Stimulated activated CD8-positive, alpha-beta memory T cell treated with anti-CD3 and anti-CD28 coated beads, Interleukin-12 subunit alpha, Interleukin-12 subunit beta, amount 100 ng/mL, for 24 hours (primary cell): ENCODE results near the gene RAB37.

Source experiments
- DNase-seq: peaks from one replicate; pipeline ENCODE4 v3.0.0-alpha.2; 2020; ENCODE audit errors: extremely low read depth

Gene RAB37

DNA sequence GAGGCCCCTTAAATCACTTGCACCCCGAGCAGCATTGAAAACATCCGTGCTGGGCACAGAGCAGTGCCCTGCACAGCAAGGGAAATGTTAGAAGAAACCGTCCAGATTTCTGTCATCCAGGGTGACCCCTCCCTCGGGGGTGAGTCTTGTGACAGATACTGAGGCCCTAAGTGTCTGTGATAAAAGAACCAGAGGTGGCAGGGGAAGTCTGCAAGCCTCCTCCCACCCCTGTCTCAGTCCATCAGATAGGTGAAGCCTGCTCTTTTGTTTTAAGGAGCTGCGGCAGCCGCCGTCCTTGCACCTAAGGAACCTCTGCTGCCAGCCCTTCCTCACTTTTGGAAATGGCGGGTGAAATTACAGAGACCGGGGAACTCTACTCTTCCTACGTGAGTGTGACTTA, 39.9 kb downstream of the RAB37 start:
- no peak for DNase-seq

DNA sequence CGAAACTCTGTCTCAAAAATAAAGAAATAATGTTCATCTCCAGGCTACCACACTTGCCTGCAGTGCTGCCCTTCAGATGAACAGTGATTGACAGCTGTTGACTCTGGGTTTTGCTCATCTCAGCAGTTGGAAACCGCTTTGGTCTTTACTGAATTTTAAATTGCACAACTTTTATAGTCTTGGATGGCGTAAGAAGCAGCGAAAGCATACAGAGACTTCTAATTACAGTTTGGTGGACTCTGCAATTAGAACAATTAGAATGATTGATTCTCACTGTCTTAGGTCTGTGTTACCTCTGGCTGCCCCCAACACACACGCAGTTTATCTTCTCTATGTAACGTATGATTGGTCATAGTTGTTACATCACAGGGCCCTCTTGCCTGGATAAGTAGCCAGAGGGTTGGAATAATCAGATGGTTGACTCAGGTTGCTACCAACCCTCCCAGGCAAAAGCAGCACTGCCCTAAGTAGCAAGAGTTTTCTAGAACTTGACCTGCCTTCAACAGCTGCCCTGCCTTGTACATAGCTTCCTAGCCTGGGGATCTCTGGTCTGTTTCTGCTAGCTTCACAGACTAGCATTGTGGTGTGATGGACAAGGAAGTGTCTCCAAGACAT, 41.0 kb downstream of the RAB37 start:
- DNase-seq, result no peak

DNA sequence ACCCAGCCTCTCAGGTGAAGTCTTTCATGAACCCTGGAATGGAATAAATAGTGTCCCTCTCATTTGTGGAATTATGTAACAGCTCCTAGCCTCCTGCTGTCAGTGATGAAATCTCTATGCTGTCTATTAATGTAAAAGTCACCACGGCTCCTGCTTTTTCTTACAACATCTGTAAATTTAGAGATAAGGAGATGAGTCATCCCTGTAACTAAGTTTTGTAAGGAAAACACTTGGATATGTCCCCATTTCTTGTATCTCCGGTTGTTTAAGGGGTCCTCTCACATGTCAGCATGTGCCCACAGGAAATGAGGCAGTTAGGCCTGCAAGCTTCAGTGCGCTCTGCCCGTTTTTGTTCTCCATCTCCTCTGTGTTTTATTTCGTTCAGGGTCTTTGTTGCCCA, 41.9 kb downstream of the RAB37 start:
- DNase-seq, result no peak

DNA sequence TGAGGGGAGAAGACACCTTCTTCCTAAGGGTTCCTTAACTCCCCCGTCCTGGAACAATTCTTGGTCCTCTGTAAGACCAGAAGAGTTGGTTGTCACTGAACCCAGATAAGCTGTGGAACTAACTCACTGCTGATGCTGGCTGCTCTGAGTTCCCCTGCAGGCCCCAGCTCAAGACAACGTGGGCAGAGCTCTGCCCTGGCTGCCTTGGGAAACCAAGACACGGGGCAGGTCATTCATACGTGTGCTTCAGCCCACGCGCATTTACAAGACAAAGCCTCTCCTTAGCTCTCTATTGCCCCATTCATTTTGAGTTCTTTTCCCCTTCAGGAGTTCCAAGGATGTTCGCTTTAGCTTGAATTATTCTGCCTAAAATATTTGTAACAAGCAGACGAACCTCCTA, 42.4 kb downstream of the RAB37 start:
- no peak for DNase-seq

DNA sequence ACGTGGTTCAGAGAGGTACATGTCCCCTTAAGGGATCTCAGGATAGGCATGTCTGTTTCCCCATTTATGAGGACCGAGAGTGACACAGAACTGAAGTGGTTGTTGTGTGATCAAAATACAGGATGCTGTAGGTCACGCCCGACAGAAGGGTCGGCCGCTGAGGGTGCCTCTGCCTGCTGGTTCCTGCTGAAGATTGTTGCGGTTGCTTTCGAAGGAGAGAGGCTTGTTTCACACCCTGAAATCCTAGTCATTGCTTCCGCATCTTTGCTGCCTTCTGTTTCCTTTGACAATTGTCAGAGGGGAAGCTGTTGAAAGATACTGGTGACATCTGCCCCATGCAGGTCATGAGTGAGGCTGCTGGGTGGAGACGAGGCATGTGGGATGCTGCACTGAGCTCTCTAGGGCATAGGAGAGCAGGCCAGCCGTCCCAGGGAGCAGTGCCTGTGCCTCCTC, 42.9 kb downstream of the RAB37 start:
- DNase-seq, result no peak

DNA sequence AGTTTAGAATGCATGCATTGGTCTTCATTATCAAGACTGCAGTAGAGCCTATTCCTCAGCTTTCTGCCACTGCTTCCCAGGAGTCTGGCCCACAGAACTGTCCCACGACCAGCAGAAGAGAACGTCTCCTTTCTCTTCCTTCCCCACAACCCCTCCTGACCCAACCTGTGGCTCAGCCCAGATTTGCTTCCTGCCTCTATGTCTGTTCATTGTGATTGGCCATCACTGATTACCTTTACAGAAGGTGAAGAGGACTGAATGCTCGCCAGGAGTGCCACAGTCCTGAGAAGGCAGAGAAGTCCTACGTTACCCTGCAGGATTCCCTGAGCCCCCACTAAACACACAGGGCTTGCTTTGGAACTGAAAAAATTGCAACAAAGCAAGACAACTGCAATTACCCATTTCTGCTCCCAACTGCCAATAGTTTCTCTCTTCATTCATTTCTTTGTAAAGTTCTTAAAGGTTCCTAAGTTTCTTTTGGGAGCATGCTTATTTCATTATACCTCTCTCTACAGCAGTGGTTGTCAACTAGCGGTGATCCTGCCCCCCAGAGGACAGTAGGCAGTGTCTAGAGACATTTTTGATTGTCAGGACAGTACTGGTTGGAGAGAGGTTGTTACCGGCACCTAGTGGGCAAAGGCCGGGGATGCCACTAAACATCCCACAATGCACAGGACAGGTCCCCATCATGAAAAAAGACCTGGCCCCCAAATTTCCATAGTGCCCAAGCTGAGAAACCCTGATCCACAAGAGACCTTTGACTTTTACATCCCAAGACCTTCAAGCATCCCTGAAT, 43.6 kb downstream of the RAB37 start:
- no peak for DNase-seq

DNA sequence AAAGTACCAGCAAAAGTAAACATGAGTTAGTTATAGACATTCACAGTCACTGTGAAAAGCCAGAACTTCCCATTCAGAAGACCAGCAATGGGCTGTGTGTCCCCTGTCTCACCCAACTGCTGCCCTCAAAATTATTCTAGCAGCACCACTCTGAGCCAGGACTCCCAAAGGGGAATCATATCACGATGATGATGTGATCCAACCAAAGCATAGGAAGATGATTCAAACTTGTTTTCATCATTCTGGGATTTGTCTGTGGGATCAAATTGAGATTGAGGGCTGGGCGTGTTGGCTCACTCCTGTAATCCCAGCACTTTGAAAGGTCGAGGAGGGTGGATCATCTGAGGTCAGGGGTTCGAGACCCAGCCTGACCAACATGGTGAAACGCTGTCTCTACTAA, 45.5 kb downstream of the RAB37 start:
- no peak for DNase-seq

DNA sequence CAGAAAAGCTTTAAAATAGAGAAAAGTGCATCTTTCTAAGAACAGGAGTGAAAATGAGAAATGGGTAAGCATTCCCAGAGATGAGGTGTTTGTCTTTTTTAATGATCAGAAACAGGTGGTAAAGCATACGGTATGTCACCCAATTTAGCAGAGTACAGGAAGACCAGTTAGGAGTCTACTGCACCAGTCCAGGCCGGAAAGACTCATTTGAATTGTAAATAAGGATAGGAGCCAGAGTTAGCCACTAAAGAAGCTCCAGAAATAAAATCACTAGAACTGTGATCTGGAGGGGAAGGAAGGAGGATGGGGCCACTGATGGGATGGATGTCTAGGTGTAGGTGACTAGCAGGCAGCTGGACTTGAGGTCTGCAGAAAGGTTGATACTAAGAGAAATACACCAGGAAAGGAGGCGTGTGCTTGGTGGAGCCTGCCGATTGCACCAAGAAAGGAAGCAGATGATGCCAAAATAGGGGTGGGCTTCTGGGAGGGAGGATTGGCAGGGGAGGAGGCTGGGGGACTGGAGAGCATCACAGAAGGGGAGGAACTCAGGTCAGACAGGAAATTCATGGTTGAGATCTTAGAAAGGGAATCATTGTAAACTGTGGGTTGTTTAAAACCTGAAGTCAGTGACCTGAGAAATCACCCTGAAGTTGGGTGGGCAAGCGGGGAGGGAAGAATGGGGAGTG, 47.2 kb downstream of the RAB37 start:
- DNase-seq, result no peak

DNA sequence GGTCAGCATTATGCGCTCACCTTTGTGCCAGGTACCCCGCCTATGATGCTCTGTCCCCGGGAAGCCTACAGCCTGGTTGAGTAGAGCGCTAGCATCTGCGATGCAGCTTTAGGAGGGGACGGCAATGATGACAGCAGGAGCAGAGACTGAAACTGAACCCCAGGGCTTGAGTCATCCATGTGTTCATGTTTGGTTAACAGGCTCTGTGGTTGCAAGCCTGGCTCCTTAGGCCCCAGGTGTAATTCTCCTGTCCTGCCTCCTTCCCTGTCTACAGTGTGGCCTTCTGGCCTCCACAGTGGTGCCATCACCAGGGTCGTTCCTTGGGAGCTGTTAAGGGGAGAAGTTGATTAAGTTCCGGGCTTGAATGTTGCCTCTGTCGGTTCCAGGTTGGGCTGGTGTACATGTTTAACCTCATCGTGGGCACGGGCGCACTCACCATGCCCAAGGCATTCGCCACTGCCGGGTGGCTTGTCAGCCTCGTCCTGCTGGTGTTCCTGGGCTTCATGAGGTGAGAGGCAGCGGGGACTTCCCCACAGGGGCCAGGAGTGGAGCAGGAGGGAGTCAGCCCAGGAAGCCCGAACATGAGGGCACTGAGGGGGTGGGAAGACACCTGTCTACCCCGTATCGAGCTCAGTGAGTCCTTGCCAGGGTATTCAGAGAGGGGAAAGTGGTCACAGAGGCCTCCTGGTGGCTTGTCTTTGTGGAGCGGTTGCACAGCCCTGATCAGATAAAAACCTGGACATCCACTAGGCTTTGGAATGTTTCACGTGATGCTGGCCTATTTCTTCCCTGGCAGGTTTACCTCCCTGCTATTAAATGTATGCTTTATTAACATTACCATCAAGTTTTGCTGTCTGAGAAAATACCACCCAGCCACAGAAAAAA, 48.3 kb downstream of the RAB37 start:
- no peak for DNase-seq

DNA sequence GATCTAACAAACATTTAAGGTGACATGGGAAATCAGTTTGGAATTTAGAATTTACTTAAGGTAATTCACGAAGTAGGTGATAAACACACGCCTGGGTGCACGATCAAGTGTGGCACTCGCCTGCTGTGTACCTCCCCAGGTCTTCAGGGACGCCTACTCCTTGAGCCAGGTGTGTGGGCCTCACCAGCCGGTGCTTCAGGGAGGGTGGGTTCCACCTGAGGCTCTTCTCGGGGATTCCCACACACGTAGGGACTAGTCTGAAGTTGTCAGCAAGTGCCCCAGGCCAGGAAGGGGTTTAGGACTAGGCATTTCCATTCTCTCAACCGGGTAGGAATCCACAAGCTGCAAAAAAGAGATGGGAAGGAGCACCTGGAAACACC, 48.9 kb downstream of the RAB37 start:
- DNase-seq, result no peak

DNA sequence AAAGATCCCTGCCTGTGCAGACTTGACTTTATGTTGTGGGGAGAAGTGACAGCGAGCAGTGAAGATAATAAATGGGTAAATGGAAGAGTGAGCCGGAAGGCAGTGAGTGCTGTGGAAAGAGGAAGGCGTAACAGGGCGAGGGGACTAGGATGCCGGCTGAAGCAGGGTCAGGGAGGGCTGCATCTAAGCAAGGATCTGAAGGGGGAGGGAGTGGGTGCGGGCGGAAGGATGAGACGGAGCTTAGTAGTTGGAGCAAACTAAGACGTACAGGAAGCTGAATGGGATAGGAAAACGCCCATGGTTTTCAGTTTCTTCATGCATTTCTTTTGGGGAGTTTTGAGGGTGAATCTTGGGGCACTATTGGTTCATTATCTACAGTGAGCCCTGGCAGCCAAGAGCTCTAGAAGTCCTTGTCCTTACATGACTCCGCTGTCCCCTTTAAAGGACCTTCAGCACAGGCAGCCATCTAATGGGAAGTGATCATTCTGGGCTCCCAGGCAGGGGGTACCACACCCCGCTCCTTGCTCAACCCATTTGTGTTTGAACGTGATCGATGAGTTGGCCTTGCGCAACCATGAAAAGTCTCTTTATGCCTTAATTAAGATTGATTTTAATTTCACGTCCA, 49.5 kb downstream of the RAB37 start:
- DNase-seq, result no peak

DNA sequence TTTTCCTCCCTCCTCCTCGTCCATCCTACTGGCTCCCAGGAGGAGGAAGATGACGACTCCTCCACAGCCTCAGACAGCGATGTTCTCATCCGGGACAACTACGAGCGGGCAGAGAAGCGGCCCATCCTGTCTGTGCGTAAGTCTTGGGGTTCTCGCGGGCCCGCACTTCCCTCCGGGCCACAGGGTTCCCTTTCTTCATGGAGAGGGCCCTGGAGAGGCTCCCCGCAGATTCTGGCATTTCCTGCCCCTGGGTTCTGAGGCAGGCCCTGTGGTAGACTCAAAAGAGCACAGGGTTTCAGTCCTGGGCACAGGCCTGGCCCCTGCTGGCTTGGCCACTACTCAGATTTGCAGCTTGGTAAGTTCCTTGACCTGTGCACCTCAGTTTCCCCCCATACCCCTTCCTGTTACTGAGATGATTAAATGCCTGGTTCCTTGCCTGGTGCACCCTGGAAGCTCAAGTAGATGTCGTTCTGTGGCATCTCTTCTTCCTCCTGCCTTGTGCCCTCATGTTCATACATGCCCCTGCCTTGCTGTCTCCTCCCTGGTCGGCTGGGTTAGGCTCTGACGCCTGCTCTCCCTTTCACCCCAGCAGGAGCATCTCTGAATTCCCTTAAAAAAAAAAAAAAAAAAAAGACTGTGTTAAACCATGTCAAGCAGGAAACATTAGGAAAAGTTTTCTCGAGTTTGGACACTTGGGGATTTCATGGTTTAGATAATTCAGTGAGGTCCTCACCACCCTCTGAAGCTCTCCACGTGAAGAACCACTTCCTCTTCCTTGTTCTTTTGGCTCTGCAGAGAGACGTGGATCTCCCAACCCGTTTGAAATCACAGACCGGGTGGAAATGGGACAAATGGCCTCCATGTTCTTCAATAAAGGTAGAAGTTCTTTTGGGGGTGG, 53.4 kb downstream of the RAB37 start:
- no peak for DNase-seq

DNA sequence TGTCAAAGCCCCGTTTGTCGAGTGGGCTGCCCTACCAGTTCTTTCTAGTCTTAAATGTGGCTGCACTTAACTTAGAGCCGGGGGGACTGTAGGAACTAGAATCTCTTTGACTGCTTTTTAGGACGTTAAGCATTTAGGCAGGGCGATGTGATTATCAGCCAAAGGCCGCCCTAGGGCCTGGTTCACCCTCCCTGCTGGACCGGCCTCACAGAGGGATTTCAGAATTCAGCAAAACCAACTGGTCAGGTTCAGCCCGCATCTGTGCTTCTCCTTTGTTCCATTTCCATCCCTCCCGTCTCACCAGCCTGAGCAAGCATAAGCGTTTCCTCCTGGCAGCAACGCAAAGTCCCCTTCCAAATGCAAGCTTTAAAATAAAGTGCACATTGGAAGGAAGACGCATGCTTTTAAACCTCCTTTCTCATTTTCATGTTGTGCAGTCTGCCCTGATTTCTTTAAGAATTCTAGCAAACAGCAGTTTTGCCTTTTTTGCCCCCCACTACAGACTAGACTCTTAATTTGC, 55.6 kb downstream of the RAB37 start:
- DNase-seq, result no peak

DNA sequence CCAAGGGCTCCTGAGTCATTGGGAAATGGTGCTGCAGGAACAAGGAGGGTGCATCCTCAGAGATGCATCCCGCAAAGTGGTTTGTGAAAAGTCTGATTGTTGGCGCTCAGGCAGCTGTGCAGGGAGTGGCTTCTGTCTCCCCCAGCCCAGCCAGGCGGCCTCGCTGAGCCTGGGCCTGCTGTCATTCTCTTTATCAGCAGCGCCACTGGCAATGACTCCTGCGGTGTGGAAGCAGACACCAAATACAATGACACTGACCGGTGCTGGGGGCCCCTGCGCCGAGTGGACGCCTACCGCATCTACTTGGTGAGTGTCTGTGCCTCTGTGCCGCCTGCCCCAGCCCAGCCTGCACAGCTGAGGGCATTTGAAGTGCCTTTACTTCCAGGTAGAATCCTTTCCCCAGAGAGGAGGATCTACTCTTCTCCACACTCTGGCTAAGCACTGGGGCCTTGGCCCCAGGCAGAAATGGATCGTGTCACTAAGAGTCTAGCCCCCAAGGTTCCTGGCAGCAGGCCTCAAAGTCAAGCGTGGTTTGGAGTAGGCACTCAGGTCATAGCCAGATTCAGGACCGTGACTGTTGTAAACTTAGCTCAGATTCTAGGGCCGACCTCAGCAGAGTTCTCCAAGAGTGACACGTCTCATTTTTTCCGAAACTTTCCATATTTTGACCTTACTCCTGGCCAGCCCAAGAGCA, 58.4 kb downstream of the RAB37 start:
- DNase-seq, result no peak

DNA sequence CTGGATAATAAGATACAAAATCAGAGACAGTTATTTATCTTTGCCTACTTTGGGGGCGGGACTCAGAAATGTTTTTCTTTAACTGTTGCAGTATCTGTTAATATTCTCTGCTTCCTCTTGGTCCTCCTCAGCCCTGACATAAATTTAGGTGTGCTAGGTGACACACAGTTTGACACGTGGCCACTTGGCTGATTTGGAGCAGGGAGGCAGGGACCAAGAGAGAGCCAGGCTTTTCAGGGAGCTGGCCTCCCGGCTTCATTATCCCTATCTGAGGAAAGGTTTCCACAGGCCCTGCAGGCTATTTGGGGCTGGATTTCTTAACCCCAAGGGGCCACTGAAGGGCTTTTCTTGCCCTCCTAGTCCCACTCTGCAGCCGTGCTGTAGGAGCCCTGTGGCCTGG, 59.2 kb downstream of the RAB37 start:
- DNase-seq, result no peak

DNA sequence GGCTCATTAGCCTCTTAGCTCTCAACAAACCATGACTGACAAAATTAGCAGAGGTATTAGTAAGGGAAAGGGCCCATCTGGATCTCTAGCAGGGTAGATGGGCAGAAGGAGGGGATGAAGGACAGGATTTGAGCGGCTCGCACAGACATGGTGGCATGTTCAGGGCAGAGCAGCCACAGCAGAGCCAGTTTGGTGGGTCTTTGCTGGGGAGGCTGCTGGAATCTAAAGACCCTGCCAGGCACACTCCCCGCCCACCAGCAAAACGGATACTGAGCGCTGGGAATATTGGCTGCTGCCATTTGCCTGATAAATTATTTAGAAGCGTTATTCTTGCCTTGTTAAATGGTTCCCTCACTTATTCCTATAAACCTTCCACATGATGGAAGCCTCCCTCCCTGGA, 59.8 kb downstream of the RAB37 start:
- no peak for DNase-seq
